GM12892 (cell line): ENCODE data around the gene TDRD3.

ENCODE experiments used
- DNase-seq: peaks from one replicate; pipeline ENCODE4 v3.0.0; 2011; ENCODE audit not compliant: insufficient read length
- FAIRE-seq: peaks from 2 replicates; lab custom pipeline; 2011; peaks lifted over from hg19 to GRCh38; lab: Jason Lieb, UNC
- POLR2A ChIP-seq: IDR thresholded peaks from 2 replicates; pipeline ENCODE4 v1.6.1; 2011; ENCODE audit warnings: low read depth, low read length, control low read depth
- POLR2AphosphoS5 ChIP-seq: IDR thresholded peaks from 2 replicates; pipeline ENCODE4 v1.6.1; 2011; ENCODE audit warnings: low read depth, low read length, control low read depth
- TAF1 ChIP-seq: IDR thresholded peaks from 2 replicates; pipeline ENCODE4 v1.6.1; 2011; ENCODE audit warnings: low read depth, mild to moderate bottlenecking, control low read depth, low read length, borderline replicate concordance

The TDRD3 gene

GRCh38 chr13:60427285-60427684 lies 30.3 kb downstream of the TDRD3 start:
- peak; percentile 58 for FAIRE-seq

GRCh38 chr13:60431108-60431700 lies 34.2 kb downstream of the TDRD3 start:
- DNase-seq (no peak), FAIRE-seq (peak; percentile 73)
- TF ChIP-seq TAF1 (no peak), POLR2AphosphoS5 (no peak), POLR2A (no peak)

More at GRCh38 chr13:60427285-60427684, 30.3 kb downstream of the TDRD3 start:
- TF ChIP-seq POLR2AphosphoS5 (no peak), POLR2A (0 out of 2 replicates have a peak, but pooled peaks have one; percentile 23), TAF1 (no peak)
- no peak for DNase-seq

DNA sequence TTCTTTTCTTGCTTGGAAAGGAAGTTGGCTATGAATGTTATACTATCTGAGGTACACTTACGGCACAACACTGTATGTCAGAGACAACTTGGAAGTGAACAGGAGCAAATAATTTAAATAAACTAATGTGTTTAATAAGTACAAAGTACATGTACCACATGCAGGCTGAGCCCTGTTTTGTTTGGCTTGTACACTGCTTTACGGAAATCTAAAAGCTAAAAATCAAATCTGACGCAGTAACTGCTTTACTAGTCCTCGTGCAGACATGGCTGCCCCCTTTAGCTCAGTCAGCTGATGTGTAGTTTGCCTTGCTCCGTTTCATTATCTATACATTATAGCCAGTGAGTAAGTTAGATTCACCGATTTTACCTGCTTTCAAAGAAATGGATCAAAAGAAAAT lies 36.5 kb downstream of the TDRD3 start:
- FAIRE-seq (no peak), DNase-seq (no peak)
- no peak for TF ChIP-seq TAF1
- TF ChIP-seq POLR2AphosphoS5, result no peak
- no peak for TF ChIP-seq POLR2A

GRCh38 chr13:60435762-60436374 lies 38.8 kb downstream of the TDRD3 start:
- FAIRE-seq, result no peak
- TF ChIP-seq POLR2A (no peak), POLR2AphosphoS5 (no peak), TAF1 (no peak)
- no peak for DNase-seq

GRCh38 chr13:60439201-60439600 lies 42.2 kb downstream of the TDRD3 start:
- no peak for FAIRE-seq
- DNase-seq, result no peak
- TF ChIP-seq POLR2AphosphoS5 (no peak), TAF1 (no peak), POLR2A (no peak)

DNA sequence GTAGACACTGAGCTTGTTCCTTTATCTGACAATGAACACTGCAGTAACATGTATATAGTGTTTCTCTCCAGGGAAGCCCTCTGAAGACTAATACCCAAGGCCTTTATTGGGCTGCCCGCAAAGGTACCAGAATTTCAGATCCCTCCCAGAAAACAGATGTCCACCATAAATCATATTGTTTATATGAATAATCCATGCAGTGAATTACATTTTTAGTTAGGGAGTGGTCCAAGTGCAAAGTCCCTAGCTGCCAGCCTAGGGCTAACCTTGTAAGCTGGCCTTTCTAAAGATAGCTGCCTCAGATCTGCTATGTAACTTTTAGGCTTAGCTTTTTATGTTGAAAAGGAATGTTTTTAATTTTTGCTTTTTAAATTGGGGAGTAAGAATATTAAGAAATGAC lies 44.7 kb downstream of the TDRD3 start:
- no peak for FAIRE-seq
- TF ChIP-seq TAF1 (no peak), POLR2AphosphoS5 (no peak), POLR2A (no peak)
- DNase-seq, result no peak

- no peak for FAIRE-seq
- TF ChIP-seq POLR2A, result no peak
- no peak for TF ChIP-seq POLR2AphosphoS5
- no peak for TF ChIP-seq TAF1
- no peak for DNase-seq
Observed at GRCh38 chr13:60448907-60449510, 52.0 kb downstream of the TDRD3 start.

DNA sequence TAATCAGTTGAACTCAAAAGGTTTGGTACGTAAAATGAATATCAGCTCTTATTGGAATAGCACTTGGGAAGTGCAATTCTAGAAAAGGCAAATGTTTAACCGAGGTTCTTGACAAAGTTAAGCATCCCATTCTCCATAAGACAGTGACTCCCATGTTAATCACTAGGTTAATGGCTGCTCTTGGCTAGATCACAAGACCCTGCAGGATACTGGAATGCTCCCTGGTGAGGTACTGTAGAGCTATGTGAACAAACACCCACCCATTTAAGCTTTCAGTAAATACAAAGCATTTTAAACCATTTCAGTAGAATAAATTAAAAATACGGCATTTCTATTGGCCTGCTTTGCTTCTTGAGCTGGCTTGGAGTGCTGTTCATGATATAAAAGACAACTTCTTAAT lies 56.5 kb downstream of the TDRD3 start:
- TF ChIP-seq TAF1 (no peak), POLR2AphosphoS5 (no peak), POLR2A (no peak)
- DNase-seq (no peak), FAIRE-seq (no peak)

DNA sequence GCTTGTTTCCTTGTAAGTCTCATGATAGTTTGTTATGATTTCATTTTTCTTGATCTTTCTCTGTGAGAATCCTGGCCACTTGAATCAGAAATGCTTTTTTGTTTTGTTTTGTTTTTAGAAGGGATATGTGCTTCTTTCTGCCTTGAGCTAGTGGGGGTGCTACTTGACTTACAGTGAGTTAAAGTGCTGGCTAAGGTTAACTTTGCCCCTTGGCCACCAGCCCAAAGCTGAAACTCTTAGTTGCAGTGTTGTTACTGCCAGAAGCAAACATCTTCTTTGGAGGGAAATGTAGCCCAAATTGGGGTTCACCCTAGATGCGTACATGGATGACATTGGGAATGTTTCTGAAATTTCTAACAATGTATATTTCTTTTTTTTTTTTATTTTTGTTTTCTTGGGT lies 57.4 kb downstream of the TDRD3 start:
- FAIRE-seq, result no peak
- no peak for DNase-seq
- TF ChIP-seq POLR2A (no peak), TAF1 (no peak), POLR2AphosphoS5 (no peak)

- TF ChIP-seq TAF1 (no peak), POLR2A (no peak)
- no peak for FAIRE-seq
- no peak for DNase-seq
Observed at GRCh38 chr13:60463787-60464186, 66.8 kb downstream of the TDRD3 start.

- TF ChIP-seq TAF1 (no peak), POLR2A (no peak), POLR2AphosphoS5 (no peak)
- DNase-seq (no peak), FAIRE-seq (no peak)
Observed at GRCh38 chr13:60467098-60467497, 70.1 kb downstream of the TDRD3 start.

GRCh38 chr13:60479273-60479672 lies 82.3 kb downstream of the TDRD3 start:
- FAIRE-seq (no peak), DNase-seq (no peak)
- TF ChIP-seq POLR2A, result no peak
- TF ChIP-seq TAF1, result no peak
- TF ChIP-seq POLR2AphosphoS5, result no peak

DNA sequence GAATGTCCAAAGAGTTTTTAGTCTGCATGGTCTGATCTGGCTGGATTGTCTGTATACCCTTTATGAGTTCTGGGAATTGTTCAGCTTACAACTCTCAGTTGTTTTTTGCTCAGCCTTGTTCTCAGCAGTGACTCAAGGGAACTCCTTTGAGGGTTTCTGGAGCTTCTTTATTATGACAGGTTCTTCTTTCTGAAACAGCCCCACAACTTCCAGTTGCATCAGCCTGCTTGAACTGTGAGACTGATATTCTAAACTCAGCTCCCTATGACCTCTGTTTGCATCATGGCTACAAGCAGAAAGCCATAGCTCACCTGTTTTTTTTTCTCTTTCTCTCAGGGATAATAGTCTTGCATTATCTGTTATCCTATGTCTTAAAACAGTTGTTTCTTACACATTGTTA lies 85.0 kb downstream of the TDRD3 start:
- FAIRE-seq (no peak), DNase-seq (no peak)
- no peak for TF ChIP-seq TAF1
- TF ChIP-seq POLR2AphosphoS5, result no peak
- TF ChIP-seq POLR2A, result no peak
